Esophagus squamous epithelium (tissue), 4 donors: ENCODE data around the gene STYXL1.

ENCODE experiments used
- CTCF ChIP-seq, 6 experiments: fragments of 450-650 bp in 4 of 6; fragments of 200-600 bp in 2 of 6; sonication (generic) in 2 of 6; IDR thresholded peaks; one replicate each; pipeline ENCODE4 v1.5.1; 2016 to 2019; ENCODE audit warnings: antibody characterized with exemption in 6 of 6, mild to moderate bottlenecking in 4 of 6, moderate library complexity in 4 of 6
- POLR2A ChIP-seq, 4 donors: fragments of 450-650 bp; IDR thresholded peaks; one replicate each; pipeline ENCODE4 v1.6.1; 2017; ENCODE audit warnings: antibody characterized with exemption in 4 of 4, mild to moderate bottlenecking in 4 of 4, moderate library complexity in 3 of 4

- TF ChIP-seq CTCF (IDR thresholded peaks at IDR 0.05): no peak
- TF ChIP-seq POLR2A (IDR thresholded peaks at IDR 0.05): no peak
These were observed 25.6 kb downstream of the STYXL1 start for GRCh38 chr7:76022026-76022780.
